Omental fat pad (tissue), 4 donors: Measurements from ENCODE around the gene TSHB. TPM values are rescaled to one million over a fixed set of nuclear protein-coding genes. Genes with fewer than 3 reads are reported as not detected.

ENCODE experiments used
- ATAC-seq: fragments of 150-250 bp; one replicate; pipeline ENCODE4 v1.9.1; 2016; ENCODE audit warnings: mild to moderate bottlenecking, moderate library complexity; ENCODE audit not compliant: low FRiP score
- DNase-seq: peaks from one replicate; pipeline ENCODE4 v3.0.0-alpha.2; 2019; ENCODE audit warnings: low spot score
- CTCF ChIP-seq, 3 donors: fragments of 450-650 bp; IDR thresholded peaks; one replicate each; pipeline ENCODE4 v1.5.1; 2016 to 2017; ENCODE audit warnings: antibody characterized with exemption in 3 of 3, mild to moderate bottlenecking in 3 of 3, moderate library complexity in 2 of 3
- total RNA-seq, 4 donors: library from RNA; depleted of rRNA; stranded (reverse); fragments of >200 nt; gene quantifications; one replicate each; pipeline ENCODE4 v1.1.0, GENCODE V29; 2016

The TSHB gene
- total RNA-seq, 4 donors from 2014 or later = not detected

GRCh38 chr1:115036814-115037507 lies 7.3 kb downstream of the TSHB start:
- no peak for ATAC-seq

GRCh38 chr1:115040501-115040900 lies 10.9 kb downstream of the TSHB start:
- ATAC-seq (no peak), DNase-seq (no peak)
- no peak for TF ChIP-seq CTCF (IDR thresholded peaks at IDR 0.05)

More at GRCh38 chr1:115036814-115037507, 7.3 kb downstream of the TSHB start:
- no peak for DNase-seq
- TF ChIP-seq CTCF (IDR thresholded peaks at IDR 0.05) = no peak

GRCh38 chr1:115041654-115042053 lies 12.0 kb downstream of the TSHB start:
- no peak for ATAC-seq
- DNase-seq = no peak
- TF ChIP-seq CTCF (IDR thresholded peaks at IDR 0.05) = no peak

GRCh38 chr1:115046751-115047150 lies 17.1 kb downstream of the TSHB start:
- TF ChIP-seq CTCF (IDR thresholded peaks at IDR 0.05) = no peak
- ATAC-seq (no peak), DNase-seq (no peak)

GRCh38 chr1:115051850-115052249 lies 22.2 kb downstream of the TSHB start:
- TF ChIP-seq CTCF (IDR thresholded peaks at IDR 0.05) = no peak
- no peak for ATAC-seq

GRCh38 chr1:115052454-115053083 lies 22.9 kb downstream of the TSHB start:
- ATAC-seq = peak; percentile 55
- TF ChIP-seq CTCF (IDR thresholded peaks at IDR 0.05) = no peak
- DNase-seq = peak; percentile 53

More at GRCh38 chr1:115051850-115052249, 22.2 kb downstream of the TSHB start:
- no peak for DNase-seq

GRCh38 chr1:115056395-115056798 lies 26.8 kb downstream of the TSHB start:
- ATAC-seq (peak; percentile 72), DNase-seq (no peak)

More at GRCh38 chr1:115056395-115056798, 26.8 kb downstream of the TSHB start:
- no peak for TF ChIP-seq CTCF (IDR thresholded peaks at IDR 0.05)
